Kidney epithelial cell (primary cell): ENCODE results near the gene UBE2E1. TPM values are rescaled to one million over a fixed set of nuclear protein-coding genes. Genes with fewer than 3 reads are reported as not detected.

Source experiments
- DNase-seq: peaks from one replicate; pipeline ENCODE4 v3.0.0-alpha.2; 2010; ENCODE audit warnings: low read depth
- H3K27me3 ChIP-seq: 2 replicates; pipeline ENCODE4 v1.6.0; 2011; ENCODE audit warnings: low read length; ENCODE audit not compliant: control insufficient read depth, insufficient read depth
- H3K36me3 ChIP-seq: 2 replicates; pipeline ENCODE4 v1.5.1; 2011; ENCODE audit warnings: low read length; ENCODE audit not compliant: control insufficient read depth, insufficient read depth
- H3K4me3 ChIP-seq: 2 replicates; pipeline ENCODE4 v1.5.1; 2011; ENCODE audit warnings: low read depth, mild to moderate bottlenecking, control low read depth, low read length
- total RNA-seq: library from RNA; depleted of rRNA; stranded (reverse); fragments of >200 nt; gene quantifications from 2 replicates; pipeline ENCODE4 v1.2.3, GENCODE V29; 2015
- TF ChIP-seq, protein P1 (sequence below): IDR thresholded peaks from 2 replicates; pipeline ENCODE4 v1.5.1; 2011; ENCODE audit warnings: mild to moderate bottlenecking, moderate library complexity, low read length, control low read depth, inconsistent platforms; ENCODE audit not compliant: insufficient read depth, poor library complexity, severe bottlenecking

The UBE2E1 gene
- total RNA-seq, 1 donor from 2014 or later = 68.4 TPM

DNA sequence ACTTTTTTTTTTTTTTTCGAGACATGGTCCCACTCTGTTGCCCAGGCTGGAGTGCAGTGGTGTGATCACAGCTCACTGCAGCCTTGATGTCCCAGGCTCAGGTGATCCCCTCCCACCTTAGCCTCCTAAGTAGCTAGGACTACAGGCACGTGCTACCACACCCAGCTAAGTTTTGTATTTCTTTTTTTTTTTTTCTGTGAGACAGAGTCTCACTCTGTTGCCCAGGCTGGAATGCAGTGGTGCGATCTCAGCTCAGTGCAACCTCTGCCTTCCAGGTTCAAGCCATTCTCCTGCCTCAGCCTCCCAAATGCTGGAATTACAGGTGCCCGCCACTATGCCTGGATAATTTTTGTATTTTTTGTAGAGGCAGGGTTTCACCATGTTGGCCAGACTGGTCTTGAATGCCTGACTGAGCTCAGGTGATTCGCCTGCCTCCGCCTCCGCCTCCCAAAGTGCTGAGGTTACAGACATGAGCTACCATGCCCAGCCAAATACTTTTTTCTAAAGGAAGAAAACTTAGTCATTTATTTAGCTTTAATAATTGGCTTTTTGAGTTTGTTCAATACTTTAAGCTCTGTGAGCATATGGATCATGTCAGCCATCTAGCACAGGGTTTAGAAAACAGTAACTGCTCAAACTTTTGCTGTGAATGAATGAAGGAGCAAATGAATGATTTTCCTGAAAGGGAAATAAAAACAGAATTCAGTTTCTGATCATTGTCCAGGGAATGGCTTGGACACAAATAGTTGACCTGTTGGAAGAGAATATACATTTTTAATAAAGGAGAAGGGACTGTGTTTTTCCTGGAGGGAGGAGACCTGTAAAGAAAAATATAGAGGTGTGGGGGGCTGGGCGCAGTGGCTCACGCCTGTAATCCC, 26.0 kb downstream of the UBE2E1 start:
- H3K4me3 ChIP-seq = no peak overlapping the region
- DNase-seq = no peak
- TF ChIP-seq, protein P1, sequence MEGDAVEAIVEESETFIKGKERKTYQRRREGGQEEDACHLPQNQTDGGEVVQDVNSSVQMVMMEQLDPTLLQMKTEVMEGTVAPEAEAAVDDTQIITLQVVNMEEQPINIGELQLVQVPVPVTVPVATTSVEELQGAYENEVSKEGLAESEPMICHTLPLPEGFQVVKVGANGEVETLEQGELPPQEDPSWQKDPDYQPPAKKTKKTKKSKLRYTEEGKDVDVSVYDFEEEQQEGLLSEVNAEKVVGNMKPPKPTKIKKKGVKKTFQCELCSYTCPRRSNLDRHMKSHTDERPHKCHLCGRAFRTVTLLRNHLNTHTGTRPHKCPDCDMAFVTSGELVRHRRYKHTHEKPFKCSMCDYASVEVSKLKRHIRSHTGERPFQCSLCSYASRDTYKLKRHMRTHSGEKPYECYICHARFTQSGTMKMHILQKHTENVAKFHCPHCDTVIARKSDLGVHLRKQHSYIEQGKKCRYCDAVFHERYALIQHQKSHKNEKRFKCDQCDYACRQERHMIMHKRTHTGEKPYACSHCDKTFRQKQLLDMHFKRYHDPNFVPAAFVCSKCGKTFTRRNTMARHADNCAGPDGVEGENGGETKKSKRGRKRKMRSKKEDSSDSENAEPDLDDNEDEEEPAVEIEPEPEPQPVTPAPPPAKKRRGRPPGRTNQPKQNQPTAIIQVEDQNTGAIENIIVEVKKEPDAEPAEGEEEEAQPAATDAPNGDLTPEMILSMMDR = no peak
- H3K36me3 ChIP-seq = no peaks in the 10 kb centered on the region
- H3K27me3 ChIP-seq = no peaks in the 10 kb centered on the region

DNA sequence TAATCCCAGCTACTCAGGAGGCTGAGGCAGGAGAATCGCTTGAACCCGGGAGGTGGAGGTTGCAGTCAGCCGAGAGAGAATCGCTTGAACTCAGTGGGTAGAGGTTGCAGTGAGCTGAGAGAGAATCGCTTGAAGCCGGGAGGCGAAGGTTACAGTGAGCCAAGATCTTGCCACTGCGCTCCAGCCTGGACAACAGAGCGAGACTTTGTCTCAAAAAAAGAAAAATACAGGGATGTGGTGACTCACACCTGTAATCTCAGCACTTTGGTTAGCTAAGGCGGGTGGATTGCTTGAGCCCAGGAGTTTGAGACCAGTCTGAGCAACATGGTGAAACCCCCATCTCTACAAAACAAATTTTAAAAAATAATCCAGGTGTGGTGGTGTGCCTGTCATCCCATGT, 26.8 kb downstream of the UBE2E1 start:
- Histone ChIP-seq H3K36me3 (no peaks in the 10 kb centered on the region), H3K4me3 (no peak overlapping the region), H3K27me3 (no peaks in the 10 kb centered on the region)
- TF ChIP-seq, protein P1 = no peak
- no peak for DNase-seq

DNA sequence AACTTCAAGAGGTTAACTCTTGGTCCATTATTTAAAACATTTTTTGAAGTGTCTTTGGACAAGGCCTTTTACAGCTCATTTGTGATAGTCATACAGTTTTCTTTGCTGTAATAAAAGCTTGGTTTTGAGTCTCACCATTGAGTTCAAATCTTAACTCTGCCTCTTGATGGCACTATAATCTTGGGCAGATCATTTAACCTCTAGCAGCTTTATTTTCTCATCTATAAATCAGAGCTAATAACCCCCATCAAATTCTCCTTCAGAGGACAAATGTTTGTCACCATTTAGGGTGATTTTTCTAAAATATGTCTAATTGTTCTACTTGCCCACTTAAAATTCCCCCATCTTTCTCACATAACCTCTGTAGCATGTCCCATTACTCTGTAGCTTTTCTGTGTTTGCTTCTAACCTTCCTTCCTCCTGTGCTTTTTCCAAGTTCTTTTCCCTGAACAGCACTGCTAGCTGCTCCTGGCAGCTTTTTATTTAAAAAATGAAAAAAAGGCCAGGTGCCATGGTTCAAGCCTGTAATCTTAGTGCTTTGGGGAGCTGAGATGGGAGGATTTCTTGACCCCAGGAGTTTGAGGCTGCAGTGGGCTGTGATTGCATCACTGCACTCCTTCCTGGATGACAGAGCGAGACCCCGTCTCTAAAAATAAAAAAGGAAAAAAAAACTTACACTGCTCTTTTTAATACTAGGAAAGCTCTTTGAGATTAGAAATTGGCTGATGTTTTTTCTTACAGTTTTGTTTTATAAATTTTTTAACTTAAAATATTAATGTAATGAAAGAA, 28.5 kb downstream of the UBE2E1 start:
- TF ChIP-seq, protein P1 = no peak
- Histone ChIP-seq H3K4me3 (no peak overlapping the region), H3K27me3 (no peaks in the 10 kb centered on the region), H3K36me3 (no peaks in the 10 kb centered on the region)
- no peak for DNase-seq

DNA sequence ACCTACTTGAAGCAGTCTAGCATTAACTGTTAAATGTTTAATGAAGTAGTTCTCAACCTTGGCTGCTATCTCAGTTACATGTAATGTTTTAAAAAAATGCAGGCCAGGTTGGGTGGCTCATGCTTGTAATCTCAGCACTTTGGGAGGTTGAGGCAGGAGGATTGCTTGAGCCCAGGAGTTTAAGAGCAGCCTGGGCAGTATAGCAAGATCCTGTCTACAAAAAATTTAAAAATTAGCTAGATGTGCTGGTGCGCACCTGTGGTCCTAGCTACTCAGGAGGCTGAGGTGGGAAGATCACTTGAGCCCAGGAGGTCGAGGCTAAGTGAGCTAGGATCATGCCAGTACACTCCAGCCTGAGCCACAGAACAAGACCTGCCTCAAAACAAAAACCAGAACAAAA, 29.3 kb downstream of the UBE2E1 start:
- no peaks in the 10 kb centered on the region for H3K36me3 ChIP-seq
- no peak overlapping the region for H3K4me3 ChIP-seq
- DNase-seq = no peak
- TF ChIP-seq, protein P1 = no peak
- no peaks in the 10 kb centered on the region for H3K27me3 ChIP-seq

DNA sequence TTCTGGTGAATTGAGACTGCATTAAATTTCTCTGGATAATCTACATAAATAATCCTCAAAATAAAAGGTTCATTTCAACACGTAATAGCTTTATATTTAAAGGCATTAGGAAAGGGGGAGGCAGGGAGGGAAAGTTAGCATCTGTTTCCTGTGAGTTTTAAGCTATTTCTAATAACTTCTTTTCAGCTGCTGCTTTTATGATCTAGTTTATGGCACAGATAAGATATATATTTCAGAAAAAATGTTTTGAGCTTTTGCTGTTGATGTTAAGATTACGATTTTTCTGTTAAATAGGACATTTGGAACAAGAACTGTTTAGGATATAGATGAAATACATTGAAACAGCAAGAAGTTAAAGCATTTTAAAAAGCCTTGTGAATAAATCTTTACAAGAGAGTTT, 30.0 kb downstream of the UBE2E1 start:
- DNase-seq = no peak
- TF ChIP-seq, protein P1 = no peak

More for the DNA sequence above, 30.0 kb downstream of the UBE2E1 start:
- Histone ChIP-seq H3K27me3 (no peaks in the 10 kb centered on the region), H3K4me3 (no peak overlapping the region), H3K36me3 (no peaks in the 10 kb centered on the region)
